GM19238 (cell line): ENCODE data around the gene PSMC2.

Experiments used
- DNase-seq: peaks from one replicate; pipeline ENCODE4 v3.0.0; 2011; ENCODE audit warnings: low spot score; ENCODE audit not compliant: insufficient read length

Gene PSMC2

GRCh38 chr7:103347507-103348267, at the start of gene PSMC2:
Gene PSMC2 (plus strand): TSS chr7:103347643. CDS start chr7:103347712, 69 bp downstream.
- DNase-seq = peak; percentile 42

- DNase-seq = no peak
Observed at GRCh38 chr7:103297837-103298179, 49.6 kb upstream of the PSMC2 start.

GRCh38 chr7:103299660-103300059, 47.8 kb upstream of the PSMC2 start:
- no peak for DNase-seq

GRCh38 chr7:103301441-103301840, 46.0 kb upstream of the PSMC2 start:
- no peak for DNase-seq

GRCh38 chr7:103307503-103308231, 39.8 kb upstream of the PSMC2 start:
- DNase-seq = no peak

- DNase-seq = no peak
Observed at GRCh38 chr7:103314852-103315251, 32.6 kb upstream of the PSMC2 start.

GRCh38 chr7:103316380-103316941, 31.0 kb upstream of the PSMC2 start:
- DNase-seq = no peak

GRCh38 chr7:103317009-103317408, 30.4 kb upstream of the PSMC2 start:
- DNase-seq = no peak

GRCh38 chr7:103325744-103326143, 21.7 kb upstream of the PSMC2 start:
- no peak for DNase-seq

- DNase-seq = no peak
Observed at GRCh38 chr7:103336761-103337160, 10.7 kb upstream of the PSMC2 start.

GRCh38 chr7:103338864-103339263, 8.6 kb upstream of the PSMC2 start:
- DNase-seq = no peak

- DNase-seq = no peak
Observed at GRCh38 chr7:103341466-103341865, 6.0 kb upstream of the PSMC2 start.

GRCh38 chr7:103343332-103343731, 4.1 kb upstream of the PSMC2 start:
- no peak for DNase-seq

- no peak for DNase-seq
Observed at GRCh38 chr7:103343758-103344452, 3.5 kb upstream of the PSMC2 start.

- peak; percentile 67 for DNase-seq
Observed at GRCh38 chr7:103344453-103345149, 2.8 kb upstream of the PSMC2 start, which contains the start of gene DNAJC2. Gene DNAJC2 (minus strand): TSS chr7:103344767. CDS start chr7:103344622, 145 bp downstream.

- DNase-seq = no peak
Observed at GRCh38 chr7:103346396-103346795, 1.0 kb upstream of the PSMC2 start.

- DNase-seq = no peak
Observed at GRCh38 chr7:103348452-103348851, 1.0 kb downstream of the PSMC2 start.

- DNase-seq = no peak
Observed at GRCh38 chr7:103348959-103349358, 1.5 kb downstream of the PSMC2 start.

- no peak for DNase-seq
Observed at GRCh38 chr7:103349805-103350204, 2.4 kb downstream of the PSMC2 start.

GRCh38 chr7:103369432-103369831, 22.0 kb downstream of the PSMC2 start:
- DNase-seq = no peak
